Measurements from ENCODE around the gene PAPOLB. TPM values are rescaled to one million over a fixed set of nuclear protein-coding genes. Genes with fewer than 3 reads are reported as not detected.

Gene PAPOLB
- total RNA-seq, 1 donor from 2014 or later: 0.05 TPM

GRCh38 chr7:4818000-4818794 lies 43.6 kb downstream of the PAPOLB start:
- Histone ChIP-seq H3K36me3 (peaks cover 12% of the 10 kb centered on the region), H3K9me3 (replicated peaks) (no peaks in the 10 kb centered on the region), H3K4me3 (no peak overlapping the region), H3K27ac (replicated peaks) (peak overlapping the region; percentile 80), H3K27me3 (ENCODE audit: low read depth) (peaks cover 5% of the 10 kb centered on the region), H3K4me1 (peaks cover 31% of the 10 kb centered on the region)
- DNase-seq: no peak
- intact Hi-C loops (cut with micrococcal nuclease): no loop called here
- TF ChIP-seq CTCF (IDR thresholded peaks at IDR 0.05; ENCODE audit: borderline replicate concordance): no peak

- Histone ChIP-seq H3K27me3 (ENCODE audit: low read depth) (peaks cover 5% of the 10 kb centered on the region), H3K4me1 (peaks cover 31% of the 10 kb centered on the region), H3K36me3 (peaks cover 12% of the 10 kb centered on the region), H3K9me3 (replicated peaks) (no peaks in the 10 kb centered on the region), H3K27ac (replicated peaks) (no peak overlapping the region), H3K4me3 (no peak overlapping the region)
- TF ChIP-seq CTCF (IDR thresholded peaks at IDR 0.05; ENCODE audit: borderline replicate concordance): no peak
- intact Hi-C loops (cut with micrococcal nuclease): no loop called here
- DNase-seq: no peak
Measured at GRCh38 chr7:4817178-4817901, 44.5 kb downstream of the PAPOLB start.

- H3K36me3 ChIP-seq: peaks cover 12% of the 10 kb centered on the region
- peaks cover 29% of the 10 kb centered on the region for H3K4me1 ChIP-seq
- H3K27me3 ChIP-seq (ENCODE audit: low read depth): peaks cover 5% of the 10 kb centered on the region
- no peak for TF ChIP-seq CTCF (IDR thresholded peaks at IDR 0.05; ENCODE audit: borderline replicate concordance)
- H3K9me3 ChIP-seq (replicated peaks): no peaks in the 10 kb centered on the region
- DNase-seq: no peak
- intact Hi-C loops (cut with micrococcal nuclease): no loop called here
- no peak overlapping the region for H3K4me3 ChIP-seq
- no peak overlapping the region for H3K27ac ChIP-seq (replicated peaks)
Measured at GRCh38 chr7:4816419-4817080, 45.3 kb downstream of the PAPOLB start.

GRCh38 chr7:4815609-4816418 lies 46.0 kb downstream of the PAPOLB start:
- H3K4me1 ChIP-seq: peaks cover 22% of the 10 kb centered on the region
- no peak overlapping the region for H3K4me3 ChIP-seq
- H3K27ac ChIP-seq (replicated peaks): no peak overlapping the region
- no peak for TF ChIP-seq CTCF (IDR thresholded peaks at IDR 0.05; ENCODE audit: borderline replicate concordance)
- no peak for DNase-seq
- H3K36me3 ChIP-seq: peaks cover 12% of the 10 kb centered on the region
- no peaks in the 10 kb centered on the region for H3K9me3 ChIP-seq (replicated peaks)
- intact Hi-C loops (cut with micrococcal nuclease): no loop called here
- peaks cover 3% of the 10 kb centered on the region for H3K27me3 ChIP-seq (ENCODE audit: low read depth)

GRCh38 chr7:4815121-4815520 lies 46.7 kb downstream of the PAPOLB start:
- H3K36me3 ChIP-seq: peaks cover 12% of the 10 kb centered on the region
- H3K4me1 ChIP-seq: peaks cover 15% of the 10 kb centered on the region
- intact Hi-C loops (cut with micrococcal nuclease): no loop called here
- TF ChIP-seq CTCF (IDR thresholded peaks at IDR 0.05; ENCODE audit: borderline replicate concordance): no peak
- no peak overlapping the region for H3K27ac ChIP-seq (replicated peaks)
- H3K27me3 ChIP-seq (ENCODE audit: low read depth): no peaks in the 10 kb centered on the region
- no peaks in the 10 kb centered on the region for H3K9me3 ChIP-seq (replicated peaks)
- no peak for DNase-seq
- H3K4me3 ChIP-seq: no peak overlapping the region

All from left ventricle myocardium inferior (tissue), 1 donor.